Lower lobe of right lung (tissue), 2 donors: ENCODE results near the gene PNPLA5. TPM values are rescaled to one million over a fixed set of nuclear protein-coding genes. Genes with fewer than 3 reads are reported as not detected.

Source experiments
- ATAC-seq, 2 donors: fragments of 200-7000 bp; cut with Tn5 transposase; one replicate each; pipeline ENCODE4 v1.9.1; 2020 to 2022; ENCODE audit warnings: mild to moderate bottlenecking in 2 of 2, moderate library complexity in 2 of 2
- DNase-seq: peaks from one replicate; pipeline ENCODE4 v3.0.0-alpha.2; 2020
- H3K27ac ChIP-seq: fragments of 200-600 bp; one replicate; pipeline ENCODE4 v1.8.0; 2022
- H3K27me3 ChIP-seq: fragments of 200-600 bp; one replicate; pipeline ENCODE4 v1.8.0; 2022; ENCODE audit warnings: low read depth
- H3K36me3 ChIP-seq: fragments of 200-600 bp; one replicate; pipeline ENCODE4 v1.8.0; 2022; ENCODE audit warnings: mild to moderate bottlenecking
- H3K4me1 ChIP-seq: fragments of 200-600 bp; one replicate; pipeline ENCODE4 v1.8.0; 2022
- H3K4me3 ChIP-seq: fragments of 200-600 bp; one replicate; pipeline ENCODE4 v1.8.0; 2022; ENCODE audit warnings: mild to moderate bottlenecking
- H3K9me3 ChIP-seq: fragments of 200-600 bp; one replicate; pipeline ENCODE4 v1.8.0; 2022
- intact Hi-C: fragments of 100-400 bp; cut with DNase I; formaldehyde crosslinking; loops from one replicate; pipeline ENCODE4 v1.11.0; 2022
- total RNA-seq: library from RNA; stranded (reverse); fragmentation: NEBNext Ultra II Directional; extraction: Animal tissue kit (Norgen Biotek cat#: 25700); gene quantifications from one replicate; pipeline ENCODE4 v1.2.1, GENCODE V29; 2021
- TF ChIP-seq, protein P1 (sequence below): fragments of 200-600 bp; IDR thresholded peaks from one replicate; pipeline ENCODE4 v1.8.0; 2022; ENCODE audit warnings: antibody characterized with exemption, mild to moderate bottlenecking
- donor health status: DM: no; HTN: yes; CAD: no; lungs with severe emphysema.

Gene PNPLA5
- total RNA-seq, 1 donor from 2014 or later = not detected

DNA sequence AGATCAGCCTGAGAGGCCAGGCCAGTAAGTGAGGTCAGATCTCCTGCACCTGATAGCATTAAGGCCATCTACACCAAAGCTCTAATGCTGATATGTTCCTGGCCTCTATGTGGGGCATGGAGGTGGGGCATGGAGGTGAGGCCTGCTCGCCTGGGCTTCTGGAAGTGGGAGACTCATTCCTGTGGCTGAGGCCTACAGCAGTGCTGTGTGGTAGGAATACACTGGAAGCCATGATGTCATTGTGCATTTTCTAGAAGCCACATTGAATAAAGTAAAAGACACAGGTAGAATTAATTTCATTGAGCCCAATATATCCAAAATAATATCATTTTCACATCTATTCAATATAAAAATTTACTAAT is 34.5 kb upstream of the PNPLA5 start:
- no peaks in the 10 kb centered on the region for H3K9me3 ChIP-seq
- H3K27ac ChIP-seq = no peak overlapping the region
- ATAC-seq (no peak), DNase-seq (no peak)
- H3K36me3 ChIP-seq = no peaks in the 10 kb centered on the region
- TF ChIP-seq, protein P1, sequence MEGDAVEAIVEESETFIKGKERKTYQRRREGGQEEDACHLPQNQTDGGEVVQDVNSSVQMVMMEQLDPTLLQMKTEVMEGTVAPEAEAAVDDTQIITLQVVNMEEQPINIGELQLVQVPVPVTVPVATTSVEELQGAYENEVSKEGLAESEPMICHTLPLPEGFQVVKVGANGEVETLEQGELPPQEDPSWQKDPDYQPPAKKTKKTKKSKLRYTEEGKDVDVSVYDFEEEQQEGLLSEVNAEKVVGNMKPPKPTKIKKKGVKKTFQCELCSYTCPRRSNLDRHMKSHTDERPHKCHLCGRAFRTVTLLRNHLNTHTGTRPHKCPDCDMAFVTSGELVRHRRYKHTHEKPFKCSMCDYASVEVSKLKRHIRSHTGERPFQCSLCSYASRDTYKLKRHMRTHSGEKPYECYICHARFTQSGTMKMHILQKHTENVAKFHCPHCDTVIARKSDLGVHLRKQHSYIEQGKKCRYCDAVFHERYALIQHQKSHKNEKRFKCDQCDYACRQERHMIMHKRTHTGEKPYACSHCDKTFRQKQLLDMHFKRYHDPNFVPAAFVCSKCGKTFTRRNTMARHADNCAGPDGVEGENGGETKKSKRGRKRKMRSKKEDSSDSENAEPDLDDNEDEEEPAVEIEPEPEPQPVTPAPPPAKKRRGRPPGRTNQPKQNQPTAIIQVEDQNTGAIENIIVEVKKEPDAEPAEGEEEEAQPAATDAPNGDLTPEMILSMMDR = no peak
- peaks cover 6% of the 10 kb centered on the region for H3K4me1 ChIP-seq
- intact Hi-C loops = no loop called here
- H3K4me3 ChIP-seq = no peak overlapping the region
- H3K27me3 ChIP-seq = peaks cover 28% of the 10 kb centered on the region

DNA sequence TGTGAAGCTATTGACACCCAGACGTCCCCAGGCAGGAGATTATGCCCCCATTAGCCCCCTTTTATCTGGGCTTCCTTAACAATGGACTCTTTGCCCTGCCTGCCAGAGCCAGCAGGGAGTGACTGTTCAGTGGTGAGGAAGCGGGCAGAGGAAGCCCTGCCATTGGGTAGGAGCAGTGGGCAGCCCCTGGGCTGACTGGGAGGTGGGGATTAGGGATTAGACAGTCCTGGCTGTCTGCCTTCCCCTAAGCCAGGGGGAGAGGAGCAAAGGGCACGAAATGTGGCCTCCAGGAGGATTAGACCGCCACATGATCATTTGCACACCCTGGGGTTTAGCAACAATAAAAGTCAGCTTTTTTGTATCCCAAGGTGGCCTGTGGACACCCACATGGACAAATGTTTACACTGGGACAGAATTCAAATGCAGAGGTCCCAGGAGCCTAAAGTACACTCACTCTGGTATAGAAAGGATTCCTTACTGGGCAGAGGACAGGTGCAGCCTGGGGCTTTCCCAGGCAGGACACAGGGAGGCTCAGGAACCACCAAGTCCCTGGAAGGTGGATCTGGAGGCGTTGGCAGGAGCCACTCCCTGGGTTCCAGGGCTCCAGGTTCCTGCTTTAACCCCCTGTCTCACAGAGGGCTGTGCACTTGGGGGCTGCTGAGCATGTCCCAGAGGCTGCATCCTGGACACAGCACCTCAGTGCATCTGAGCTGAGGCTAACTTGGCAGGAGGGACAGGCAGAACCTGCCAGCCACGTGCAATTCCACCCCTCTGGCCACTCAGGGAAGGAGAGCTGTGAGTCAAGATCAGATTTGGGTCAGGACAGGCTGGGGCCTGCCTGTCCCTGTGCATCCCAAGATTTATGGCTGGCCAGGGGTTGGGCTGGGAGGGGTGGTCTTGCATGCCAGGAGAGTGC is 33.9 kb upstream of the PNPLA5 start:
- intact Hi-C loops = no loop called here
- Histone ChIP-seq H3K4me3 (peak overlapping the region; percentile 72), H3K36me3 (no peaks in the 10 kb centered on the region), H3K27ac (no peak overlapping the region), H3K9me3 (no peaks in the 10 kb centered on the region), H3K27me3 (peaks cover 29% of the 10 kb centered on the region), H3K4me1 (peaks cover 6% of the 10 kb centered on the region)
- TF ChIP-seq, protein P1 = no peak
- DNase-seq (peak; percentile 57), ATAC-seq (peak in 1 of 2 donors; percentile 25)

DNA sequence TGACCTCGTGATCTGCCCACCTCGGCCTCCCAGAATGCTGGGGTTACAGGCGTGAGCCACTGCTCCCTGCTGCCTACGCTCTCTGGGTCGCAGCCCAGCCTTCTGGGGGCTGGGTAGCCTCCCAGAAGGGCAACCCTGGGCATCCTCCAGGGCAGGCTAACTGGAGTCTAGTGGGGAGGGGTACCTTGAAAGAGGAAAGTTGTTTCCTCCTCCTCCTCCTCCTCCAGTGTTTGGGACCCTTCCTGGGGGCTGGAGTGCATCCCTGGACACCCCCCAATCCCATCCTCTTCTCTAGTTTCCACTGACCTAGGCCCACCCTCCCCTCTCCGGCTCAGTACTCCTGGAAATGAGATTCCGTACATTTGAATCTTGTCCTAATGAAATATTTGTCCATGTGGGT is 33.1 kb upstream of the PNPLA5 start:
- H3K36me3 ChIP-seq = no peaks in the 10 kb centered on the region
- peaks cover 6% of the 10 kb centered on the region for H3K4me1 ChIP-seq
- ATAC-seq (no peak), DNase-seq (no peak)
- peak overlapping the region; percentile 72 for H3K4me3 ChIP-seq
- TF ChIP-seq, protein P1 = no peak
- H3K9me3 ChIP-seq = no peaks in the 10 kb centered on the region
- intact Hi-C loops = no loop called here
- H3K27ac ChIP-seq = no peak overlapping the region
- H3K27me3 ChIP-seq = peaks cover 33% of the 10 kb centered on the region

DNA sequence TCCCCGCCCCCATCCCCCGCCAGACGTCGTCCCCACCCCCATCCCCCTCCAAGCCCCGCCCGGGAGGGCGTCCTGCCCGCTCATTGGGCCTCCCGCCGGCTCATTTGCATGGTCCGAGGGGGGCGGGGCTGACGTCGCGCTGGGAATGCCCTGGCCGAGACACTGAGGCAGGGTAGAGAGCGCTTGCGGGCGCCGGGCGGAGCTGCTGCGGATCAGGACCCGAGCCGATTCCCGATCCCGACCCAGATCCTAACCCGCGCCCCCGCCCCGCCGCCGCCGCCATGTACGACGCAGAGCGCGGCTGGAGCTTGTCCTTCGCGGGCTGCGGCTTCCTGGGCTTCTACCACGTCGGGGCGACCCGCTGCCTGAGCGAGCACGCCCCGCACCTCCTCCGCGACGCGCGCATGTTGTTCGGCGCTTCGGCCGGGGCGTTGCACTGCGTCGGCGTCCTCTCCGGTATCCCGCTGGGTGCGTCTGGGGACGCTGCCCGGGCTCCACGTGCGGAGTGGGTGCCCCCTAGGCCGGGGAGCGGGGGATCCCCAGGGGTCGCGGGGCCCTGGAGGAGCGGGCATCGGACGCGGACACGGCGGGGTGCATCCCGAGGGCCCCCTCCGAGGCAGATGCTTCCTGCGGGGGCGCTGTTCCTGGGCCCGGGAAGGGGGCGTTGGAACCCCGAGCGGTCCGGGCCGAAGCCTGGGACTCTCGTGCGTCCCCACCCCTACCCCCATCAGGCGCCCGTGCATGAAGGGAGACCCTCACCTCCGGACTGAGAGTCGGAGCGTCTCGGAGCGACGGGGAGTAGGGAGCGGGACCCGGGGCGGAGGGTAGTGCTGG is 32.0 kb upstream of the PNPLA5 start, which contains the start of gene PNPLA3:
Gene PNPLA3 (plus strand): TSS at position 175 of the 834 bp plus-strand sequence. CDS start 107 bp downstream, at position 282.
- peak within 1 kb of the TSS; percentile 72 for H3K4me3 ChIP-seq
- no peaks in the 10 kb centered on the region for H3K9me3 ChIP-seq
- peak within 1 kb of the TSS; percentile 20 for H3K27ac ChIP-seq
- peaks cover 6% of the 10 kb centered on the region for H3K4me1 ChIP-seq
- ATAC-seq (peak; percentile 94 to 96), DNase-seq (peak; percentile 91)
- TF ChIP-seq, protein P1 = no peak
- H3K36me3 ChIP-seq = no peaks in the 10 kb centered on the region
- H3K27me3 ChIP-seq = peaks cover 43% of the 10 kb centered on the region
- intact Hi-C loops = no loop called here

DNA sequence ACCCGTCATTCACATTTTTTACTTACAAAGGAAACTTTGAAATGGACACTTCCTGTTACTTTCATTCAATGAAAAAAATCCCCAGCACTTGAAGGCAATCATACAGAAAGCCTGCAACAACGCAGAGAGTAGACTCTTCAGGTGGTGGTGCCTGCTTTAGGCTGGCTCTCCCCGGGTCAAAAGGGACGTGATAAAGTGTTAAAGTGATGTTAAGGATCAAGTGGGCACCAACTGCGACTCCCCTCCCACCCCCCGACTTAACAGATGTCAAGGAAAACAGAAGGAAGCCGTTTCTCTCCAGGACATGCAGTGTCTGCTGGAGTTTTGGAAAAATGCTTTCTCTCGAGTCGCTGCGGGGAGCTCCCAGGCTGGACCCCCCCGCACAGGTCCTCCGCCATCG is 31.4 kb upstream of the PNPLA5 start:
- intact Hi-C loops = no loop called here
- DNase-seq (no peak), ATAC-seq (peak in 1 of 2 donors; percentile 10)
- TF ChIP-seq, protein P1 = no peak
- Histone ChIP-seq H3K4me3 (peak overlapping the region; percentile 72), H3K9me3 (no peaks in the 10 kb centered on the region), H3K27me3 (peaks cover 49% of the 10 kb centered on the region), H3K36me3 (no peaks in the 10 kb centered on the region), H3K27ac (no peak overlapping the region), H3K4me1 (peaks cover 6% of the 10 kb centered on the region)
